Parathyroid adenoma (tissue), 2 donors: ENCODE data around the gene GNGT1.

Experiments used
- H2AFZ ChIP-seq: fragments of 300-600 bp; sonication (generic); one replicate; pipeline ENCODE4 v1.7.0; 2017; ENCODE audit warnings: antibody characterized with exemption, mild to moderate bottlenecking
- H3K27ac ChIP-seq: fragments of 300-600 bp; sonication (generic); one replicate; pipeline ENCODE4 v1.7.0; 2017
- H3K27me3 ChIP-seq: fragments of 300-600 bp; sonication (generic); one replicate; pipeline ENCODE4 v1.7.0; 2017; ENCODE audit warnings: low read length; ENCODE audit not compliant: control insufficient read depth, insufficient read depth
- H3K36me3 ChIP-seq: fragments of 300-600 bp; sonication (generic); one replicate; pipeline ENCODE4 v1.7.0; 2017; ENCODE audit warnings: low read length; ENCODE audit not compliant: control insufficient read depth, insufficient read depth
- H3K4me1 ChIP-seq: fragments of 300-600 bp; sonication (generic); one replicate; pipeline ENCODE4 v1.7.0; 2017; ENCODE audit warnings: control low read depth
- H3K4me2 ChIP-seq: fragments of 300-600 bp; sonication (generic); one replicate; pipeline ENCODE4 v1.7.0; 2017; ENCODE audit warnings: low read length
- H3K4me3 ChIP-seq: fragments of 300-600 bp; sonication (generic); one replicate; pipeline ENCODE4 v1.7.0; 2017; ENCODE audit warnings: low read depth, low read length
- H3K79me2 ChIP-seq: fragments of 300-600 bp; sonication (generic); one replicate; pipeline ENCODE4 v1.7.0; 2017; ENCODE audit warnings: control low read depth
- H3K9ac ChIP-seq: fragments of 300-600 bp; sonication (generic); one replicate; pipeline ENCODE4 v1.7.0; 2017; ENCODE audit warnings: mild to moderate bottlenecking
- H3K9me3 ChIP-seq: fragments of 300-600 bp; sonication (generic); one replicate; pipeline ENCODE4 v1.7.0; 2017; ENCODE audit warnings: low read length; ENCODE audit not compliant: control insufficient read depth
- CTCF ChIP-seq: fragments of 300-600 bp; sonication (generic); IDR thresholded peaks from one replicate; pipeline ENCODE4 v1.7.0; 2017; ENCODE audit warnings: antibody characterized with exemption, mild to moderate bottlenecking
- donor health status: primary hyperparathyroidism.

GNGT1 gene

GRCh38 chr7:93921186-93921585, 14.8 kb downstream of the GNGT1 start:
- H3K27me3 ChIP-seq, result no peaks in the 10 kb centered on the region
- H2AFZ ChIP-seq, result peak overlapping the region; percentile 1

DNA sequence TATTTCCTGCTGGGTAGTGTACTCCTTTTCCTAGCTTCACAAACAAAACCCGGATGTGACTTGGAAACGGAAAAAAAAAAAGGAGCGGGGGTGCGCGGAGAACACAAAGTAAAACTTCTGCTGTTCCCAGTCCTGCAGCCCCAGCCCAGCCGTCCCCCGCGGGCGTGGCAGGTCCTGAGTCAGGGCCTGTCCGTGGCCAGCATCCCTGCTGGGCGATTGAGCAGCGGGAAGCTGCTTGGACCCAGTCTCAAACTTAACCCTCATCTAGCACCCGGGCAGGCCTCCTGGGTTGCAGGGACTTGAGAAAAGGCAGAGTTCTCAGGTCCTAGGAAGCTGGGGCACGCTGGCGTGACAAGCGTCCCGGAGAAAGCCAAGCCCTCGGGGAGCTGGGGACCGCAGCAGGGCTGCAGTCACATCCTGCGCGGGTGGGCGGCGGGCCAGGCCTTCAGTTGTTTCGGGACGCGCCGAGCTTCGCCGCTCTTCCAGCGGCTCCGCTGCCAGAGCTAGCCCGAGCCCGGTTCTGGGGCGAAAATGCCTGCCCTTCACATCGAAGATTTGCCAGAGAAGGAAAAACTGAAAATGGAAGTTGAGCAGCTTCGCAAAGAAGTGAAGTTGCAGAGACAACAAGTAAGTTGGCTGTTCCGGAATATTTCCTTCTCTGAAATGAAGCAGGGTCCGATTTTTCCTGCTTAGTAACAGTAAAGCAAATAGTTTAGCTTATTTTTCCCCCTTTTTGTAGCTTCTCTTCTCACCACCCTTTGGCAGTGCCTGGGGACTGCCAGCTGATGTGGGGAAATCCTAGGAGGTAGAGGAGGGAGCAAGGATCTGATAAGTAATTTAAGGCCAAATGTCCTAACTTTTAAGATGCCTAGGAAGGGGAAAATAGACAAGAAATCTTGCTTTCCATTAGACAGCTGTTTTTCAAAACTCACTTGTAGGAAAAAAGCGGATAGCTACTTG, 15.5 kb downstream of the GNGT1 start, which contains the start of gene GNG11:
Gene GNG11, plus strand, starts transcription at position 129 of the 960 bp plus-strand sequence. Its CDS starts 403 bp downstream, at position 532.
- H3K36me3 ChIP-seq, result no peaks in the 10 kb centered on the region
- H3K4me3 ChIP-seq, result peak within 1 kb of the TSS; percentile 60
- no peaks in the 10 kb centered on the region for H3K79me2 ChIP-seq
- no peak within 1 kb of the TSS for H3K9ac ChIP-seq
- TF ChIP-seq CTCF, result no peak
- H3K4me2 ChIP-seq, result peak within 1 kb of the TSS; percentile 80
- peak within 1 kb of the TSS; percentile 77 for H3K27ac ChIP-seq
- no peaks in the 10 kb centered on the region for H3K27me3 ChIP-seq
- no peaks in the 10 kb centered on the region for H3K4me1 ChIP-seq
- no peaks in the 10 kb centered on the region for H3K9me3 ChIP-seq
- H2AFZ ChIP-seq, result peak within 1 kb of the TSS; percentile 79

More at GRCh38 chr7:93921186-93921585, 14.8 kb downstream of the GNGT1 start:
- no peaks in the 10 kb centered on the region for H3K36me3 ChIP-seq
- peak overlapping the region; percentile 80 for H3K4me2 ChIP-seq
- H3K4me3 ChIP-seq, result peak overlapping the region; percentile 60
- no peaks in the 10 kb centered on the region for H3K4me1 ChIP-seq
- peak overlapping the region; percentile 55 for H3K27ac ChIP-seq
- no peaks in the 10 kb centered on the region for H3K9me3 ChIP-seq
- no peak overlapping the region for H3K9ac ChIP-seq
- H3K79me2 ChIP-seq, result no peaks in the 10 kb centered on the region
- no peak for TF ChIP-seq CTCF

DNA sequence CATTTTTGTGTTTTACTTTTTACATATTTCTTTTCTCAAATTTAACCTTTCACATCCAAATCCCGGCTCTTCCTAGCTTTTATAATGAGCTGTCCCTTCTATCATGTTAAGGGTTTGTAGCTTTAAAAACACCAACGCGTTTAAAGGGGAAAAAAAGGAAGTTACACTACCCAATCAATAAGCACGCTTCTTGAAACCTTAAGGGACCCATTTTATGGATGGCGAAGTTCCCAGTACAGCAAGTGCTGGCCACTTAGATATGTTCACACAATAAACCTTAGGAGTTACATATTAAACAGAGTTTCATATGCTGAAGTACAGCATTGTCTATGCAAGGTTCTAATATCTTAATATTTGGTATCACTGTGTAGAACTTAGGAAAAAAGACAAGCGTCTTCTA, 16.9 kb downstream of the GNGT1 start:
- no peak overlapping the region for H3K9ac ChIP-seq
- no peaks in the 10 kb centered on the region for H3K4me1 ChIP-seq
- no peaks in the 10 kb centered on the region for H3K36me3 ChIP-seq
- TF ChIP-seq CTCF, result no peak
- H3K4me2 ChIP-seq, result no peak overlapping the region
- H3K27me3 ChIP-seq, result no peaks in the 10 kb centered on the region
- no peak overlapping the region for H2AFZ ChIP-seq
- H3K4me3 ChIP-seq, result peak overlapping the region; percentile 60
- no peak overlapping the region for H3K27ac ChIP-seq
- H3K79me2 ChIP-seq, result no peaks in the 10 kb centered on the region
- H3K9me3 ChIP-seq, result no peaks in the 10 kb centered on the region

- Histone ChIP-seq H3K36me3 (no peaks in the 10 kb centered on the region), H3K9me3 (no peaks in the 10 kb centered on the region), H3K4me2 (no peak overlapping the region), H3K4me3 (peak overlapping the region; percentile 19), H3K27me3 (no peaks in the 10 kb centered on the region), H3K79me2 (no peaks in the 10 kb centered on the region), H3K4me1 (no peaks in the 10 kb centered on the region), H3K27ac (no peak overlapping the region), H3K9ac (no peak overlapping the region), H2AFZ (no peak overlapping the region)
- TF ChIP-seq CTCF, result no peak
Observed at GRCh38 chr7:93923942-93924341, 17.6 kb downstream of the GNGT1 start.
